Adrenal gland (tissue), 12 donors: ENCODE data around the gene CAMSAP1. TPM values are rescaled to one million over a fixed set of nuclear protein-coding genes. Genes with fewer than 3 reads are reported as not detected.

Source experiments
- DNase-seq, 7 donors: peaks; one replicate each; pipeline ENCODE4 v3.0.0-alpha.2; 2019 to 2020
- H3K27ac ChIP-seq, 5 donors: fragments of 200-600 bp; sonication (generic) in 4 of 5; 1 replicate in 3 of 5; 2 replicates in 2 of 5; pipeline versions ENCODE4 v1.5.1 to v1.8.0; 2016 to 2020; ENCODE audit warnings: mild to moderate bottlenecking in 1 of 5
- H3K27me3 ChIP-seq: fragments of 200-600 bp; 2 replicates; pipeline ENCODE4 v1.8.0; 2021
- H3K36me3 ChIP-seq, 2 donors: fragments of 200-600 bp; replicated peaks in 1 of 2; 1 replicate in 1 of 2; 2 replicates in 1 of 2; pipeline versions ENCODE4 v1.5.1 to v1.8.0; 2018 to 2022
- H3K4me1 ChIP-seq, 2 donors: fragments of 200-600 bp; replicated peaks in 1 of 2; 1 replicate in 1 of 2; 2 replicates in 1 of 2; pipeline versions ENCODE4 v1.5.1 to v1.8.0; 2018 to 2021
- H3K4me3 ChIP-seq, 4 donors: fragments of 200-600 bp; sonication (generic) in 3 of 4; one replicate each; pipeline ENCODE4 v1.5.1; 2016 to 2018
- H3K9me3 ChIP-seq, 3 donors: fragments of 200-600 bp; sonication (generic) in 1 of 3; replicated peaks in 1 of 3; 1 replicate in 2 of 3; 2 replicates in 1 of 3; pipeline versions ENCODE4 v1.5.1 to v1.8.0; 2016 to 2021
- POLR2A ChIP-seq, 2 donors: fragments of 450-650 bp; IDR thresholded peaks; one replicate each; pipeline ENCODE4 v1.6.1; 2017; ENCODE audit warnings: antibody characterized with exemption in 2 of 2, mild to moderate bottlenecking in 2 of 2, moderate library complexity in 1 of 2
- WGBS, 4 donors: extraction: QIAGEN DNeasy Blood & Tissue Kit in 2 of 4; methylation state at CpG; one replicate each; pipeline versions ENCODE4 v1.1.5 to v1.1.7; 2013 to 2017; 5-methylcytosine and 5-hydroxymethylcytosine counted together
- intact Hi-C, 2 donors: fragments of 100-400 bp; cut with DNase I; formaldehyde crosslinking; loops; one replicate each; pipeline versions ENCODE4 v1.14.1 to v1.15.0; 2022 to 2023
- polyA plus RNA-seq, 3 donors: library from polyadenylated mRNA; stranded (reverse); fragments of 200-250 nt in 2 of 3; fragments of 350-450 nt in 1 of 3; fragmentation: Illumina TruSeq in 1 of 3; extraction: RNeasy Lipid Tissue Mini Kit (QIAGEN cat#74804) in 1 of 3; gene quantifications; one replicate each; pipeline ENCODE4 v1.2.3, GENCODE V29; 2013 to 2014
- total RNA-seq, 9 donors: library from RNA; depleted of rRNA in 4 of 9; stranded (reverse); fragments of >200 nt in 4 of 9; fragments of 120-200 nt in 1 of 9; fragmentation: NEBNext Ultra II Directional in 1 of 9; extraction: Animal tissue kit (Norgen Biotek cat#: 25700) in 1 of 9; gene quantifications; one replicate each; pipeline versions ENCODE4 v1.1.0 to v1.2.4, GENCODE V29; 2013 to 2023
- TF ChIP-seq, protein P1 (sequence below), 6 experiments: fragments of 450-650 bp in 4 of 6; fragments of 200-600 bp in 2 of 6; sonication (generic) in 1 of 6; IDR thresholded peaks; 1 replicate in 5 of 6; 2 replicates in 1 of 6; pipeline versions ENCODE4 v1.5.1 to v1.8.0; 2016 to 2021; ENCODE audit warnings: antibody characterized with exemption in 6 of 6, mild to moderate bottlenecking in 2 of 6, moderate library complexity in 1 of 6
- donor health status: healthy with polysubstance abuse.
- donor health status: Bipolar disorder and iron deficiency.
- donor health status: DM: yes; HTN: yes; CAD: no.
- donor health status: DM: no; HTN: no; CAD: no.
- donor health status: DM: no; HTN: no; CAD: no.
- donor health status: DM: yes; HTN: yes; CAD: no.

The CAMSAP1 gene
- total and polyA plus RNA-seq, 12 donors, result 4.6 to 108 (median 27.0) TPM

DNA sequence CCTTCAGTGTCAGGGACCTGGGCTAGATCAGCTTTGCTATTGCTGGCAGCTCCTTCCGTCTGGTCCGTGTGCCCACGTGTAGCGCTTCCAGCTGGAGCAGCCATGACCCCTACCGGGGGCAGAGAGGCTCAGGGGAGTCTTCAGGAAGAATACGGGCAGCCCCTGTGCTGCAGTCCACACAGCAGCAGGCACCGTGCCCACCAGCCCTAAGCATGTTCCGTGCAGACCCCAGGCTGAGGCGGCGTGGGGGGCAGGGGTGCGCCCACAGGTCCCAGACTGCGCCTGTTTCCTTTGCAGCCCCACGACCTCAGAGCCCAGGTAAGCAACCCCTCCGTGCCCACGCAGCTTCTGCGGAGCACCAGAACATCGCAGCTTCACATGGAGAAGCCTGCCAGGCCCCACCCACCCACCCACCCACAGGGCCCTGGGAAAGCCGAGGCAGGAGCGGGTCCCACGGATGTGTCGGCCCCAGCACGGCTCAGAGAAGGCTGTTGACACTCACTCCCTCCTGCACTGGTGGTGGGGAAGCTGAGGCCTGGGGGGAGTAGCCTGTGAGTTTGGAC is 122.3 kb downstream of the CAMSAP1 start:
- Histone ChIP-seq H3K27me3 (peaks cover under 1% of the 10 kb centered on the region), H3K4me1 (no peaks in the 10 kb centered on the region), H3K9me3 (no peaks in the 10 kb centered on the region), H3K36me3 (no peaks in the 10 kb centered on the region), H3K4me3 (no peak overlapping the region), H3K27ac (no peak overlapping the region)
- TF ChIP-seq, protein P1, sequence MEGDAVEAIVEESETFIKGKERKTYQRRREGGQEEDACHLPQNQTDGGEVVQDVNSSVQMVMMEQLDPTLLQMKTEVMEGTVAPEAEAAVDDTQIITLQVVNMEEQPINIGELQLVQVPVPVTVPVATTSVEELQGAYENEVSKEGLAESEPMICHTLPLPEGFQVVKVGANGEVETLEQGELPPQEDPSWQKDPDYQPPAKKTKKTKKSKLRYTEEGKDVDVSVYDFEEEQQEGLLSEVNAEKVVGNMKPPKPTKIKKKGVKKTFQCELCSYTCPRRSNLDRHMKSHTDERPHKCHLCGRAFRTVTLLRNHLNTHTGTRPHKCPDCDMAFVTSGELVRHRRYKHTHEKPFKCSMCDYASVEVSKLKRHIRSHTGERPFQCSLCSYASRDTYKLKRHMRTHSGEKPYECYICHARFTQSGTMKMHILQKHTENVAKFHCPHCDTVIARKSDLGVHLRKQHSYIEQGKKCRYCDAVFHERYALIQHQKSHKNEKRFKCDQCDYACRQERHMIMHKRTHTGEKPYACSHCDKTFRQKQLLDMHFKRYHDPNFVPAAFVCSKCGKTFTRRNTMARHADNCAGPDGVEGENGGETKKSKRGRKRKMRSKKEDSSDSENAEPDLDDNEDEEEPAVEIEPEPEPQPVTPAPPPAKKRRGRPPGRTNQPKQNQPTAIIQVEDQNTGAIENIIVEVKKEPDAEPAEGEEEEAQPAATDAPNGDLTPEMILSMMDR (IDR thresholded peaks at IDR 0.05), result no peak
- TF ChIP-seq POLR2A (IDR thresholded peaks at IDR 0.05), result no peak
- WGBS, 4 donors, result 76 to 80% (median 80%) methylated on average over 6 to 22 of the region's 22 CpGs; no CpG with 5 or more reads in 1 of the 4 donors
- DNase-seq, result no peak
- intact Hi-C loops, result no loop called here

DNA sequence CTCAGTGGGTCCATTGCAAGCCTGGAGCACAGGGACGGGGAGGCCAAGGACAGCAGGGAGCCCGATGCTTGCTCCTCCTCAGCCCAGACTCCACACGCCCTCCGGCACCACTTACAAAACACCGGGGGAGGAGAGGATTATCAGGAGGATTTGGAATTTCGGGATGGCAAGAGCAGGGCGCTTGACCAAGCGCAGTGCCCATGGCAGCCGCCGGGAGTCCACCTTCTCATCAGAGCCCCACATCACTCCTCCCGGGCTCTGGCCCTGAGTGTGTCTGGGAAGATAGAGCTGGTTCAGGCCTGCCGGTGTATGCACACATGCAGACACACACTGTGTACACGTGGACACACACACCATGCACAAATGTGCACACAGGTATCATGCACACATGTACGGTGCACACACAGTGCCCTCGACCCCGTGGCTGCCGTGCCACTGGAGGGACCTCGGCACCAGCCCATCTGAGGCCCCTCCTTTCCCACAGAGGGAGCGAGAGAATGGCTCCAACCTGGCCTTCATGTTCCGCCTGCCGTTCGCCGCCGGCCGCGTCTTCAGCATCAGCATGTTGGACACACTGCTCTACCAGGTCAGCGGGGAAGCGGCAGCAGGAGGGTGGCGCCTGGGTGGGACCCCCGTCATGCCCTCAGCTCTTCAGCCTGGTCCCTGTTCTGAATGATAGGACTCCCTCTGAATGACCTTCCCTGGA is 123.7 kb downstream of the CAMSAP1 start:
- no peak for TF ChIP-seq POLR2A (IDR thresholded peaks at IDR 0.05)
- TF ChIP-seq, protein P1 (IDR thresholded peaks at IDR 0.05), result no peak
- no peaks in the 10 kb centered on the region for H3K27me3 ChIP-seq
- WGBS, 4 donors, result 84 to 88% (median 86%) methylated on average over 12 to 30 of the region's 30 CpGs

DNA sequence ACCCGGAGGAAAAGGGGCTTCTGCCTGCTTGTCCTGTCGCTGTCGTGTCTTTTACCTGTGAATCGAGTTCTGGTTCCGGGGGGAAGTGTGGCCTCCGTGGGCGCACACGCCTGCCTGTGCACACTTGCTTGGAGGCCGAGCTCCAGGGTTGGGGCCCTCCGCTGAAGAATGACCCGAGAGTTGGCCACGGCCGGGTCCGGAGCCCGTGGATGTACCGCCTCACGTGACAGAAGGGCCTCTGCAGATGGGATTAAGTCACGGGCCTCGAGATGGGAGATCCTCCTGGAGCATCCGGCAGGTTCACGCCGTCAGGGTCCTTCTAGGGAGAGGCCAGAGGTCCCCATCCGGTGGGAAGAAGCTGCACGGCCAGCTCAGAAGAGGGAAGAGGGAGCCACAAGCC is 124.4 kb downstream of the CAMSAP1 start:
- H3K9me3 ChIP-seq, result no peaks in the 10 kb centered on the region
- TF ChIP-seq, protein P1 (IDR thresholded peaks at IDR 0.05), result no peak
- no peak for TF ChIP-seq POLR2A (IDR thresholded peaks at IDR 0.05)
- intact Hi-C loops, result no loop called here
- no peaks in the 10 kb centered on the region for H3K4me1 ChIP-seq
- DNase-seq, result no peak
- H3K27me3 ChIP-seq, result no peaks in the 10 kb centered on the region
- no peak overlapping the region for H3K4me3 ChIP-seq
- H3K36me3 ChIP-seq, result no peaks in the 10 kb centered on the region
- 87 to 92% (median 88%) methylated on average over 24 of the region's 24 CpGs for WGBS, 4 donors
- H3K27ac ChIP-seq, result no peak overlapping the region

More for the DNA sequence above, 123.7 kb downstream of the CAMSAP1 start:
- Histone ChIP-seq H3K9me3 (no peaks in the 10 kb centered on the region), H3K27ac (no peak overlapping the region), H3K4me3 (no peak overlapping the region), H3K4me1 (no peaks in the 10 kb centered on the region), H3K36me3 (no peaks in the 10 kb centered on the region)
- DNase-seq, result no peak
- intact Hi-C loops, result no loop called here

DNA sequence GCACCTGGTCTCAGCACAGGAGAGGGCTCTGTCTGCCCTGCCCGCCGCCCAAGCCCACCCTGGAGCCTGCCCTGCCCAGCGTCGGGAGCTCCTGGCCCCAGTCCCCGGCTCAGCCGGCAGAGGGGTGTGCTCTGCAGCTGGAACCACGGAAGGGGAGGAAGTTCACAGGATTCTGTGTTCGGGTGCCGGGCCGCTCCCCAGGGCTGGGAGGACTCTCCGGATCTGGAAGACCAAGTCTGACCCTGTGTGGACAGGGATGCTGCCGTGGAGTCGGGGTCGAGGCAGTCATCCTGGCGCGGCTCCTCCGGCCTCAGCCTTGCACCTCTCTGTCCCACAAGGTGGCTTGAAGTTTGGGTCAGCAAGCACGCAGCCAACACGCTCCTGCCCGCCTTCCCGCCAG is 126.7 kb downstream of the CAMSAP1 start:
- 81 to 93% (median 86%) methylated on average over 3 to 21 of the region's 21 CpGs for WGBS, 4 donors
- DNase-seq, result no peak
- Histone ChIP-seq H3K27me3 (no peaks in the 10 kb centered on the region), H3K4me3 (no peak overlapping the region), H3K9me3 (no peaks in the 10 kb centered on the region), H3K4me1 (no peaks in the 10 kb centered on the region), H3K36me3 (no peaks in the 10 kb centered on the region), H3K27ac (no peak overlapping the region)
- TF ChIP-seq POLR2A (IDR thresholded peaks at IDR 0.05), result no peak
- TF ChIP-seq, protein P1 (IDR thresholded peaks at IDR 0.05), result no peak
- intact Hi-C loops, result no loop called here
